ENCODE data around the gene BTBD17.

DNA sequence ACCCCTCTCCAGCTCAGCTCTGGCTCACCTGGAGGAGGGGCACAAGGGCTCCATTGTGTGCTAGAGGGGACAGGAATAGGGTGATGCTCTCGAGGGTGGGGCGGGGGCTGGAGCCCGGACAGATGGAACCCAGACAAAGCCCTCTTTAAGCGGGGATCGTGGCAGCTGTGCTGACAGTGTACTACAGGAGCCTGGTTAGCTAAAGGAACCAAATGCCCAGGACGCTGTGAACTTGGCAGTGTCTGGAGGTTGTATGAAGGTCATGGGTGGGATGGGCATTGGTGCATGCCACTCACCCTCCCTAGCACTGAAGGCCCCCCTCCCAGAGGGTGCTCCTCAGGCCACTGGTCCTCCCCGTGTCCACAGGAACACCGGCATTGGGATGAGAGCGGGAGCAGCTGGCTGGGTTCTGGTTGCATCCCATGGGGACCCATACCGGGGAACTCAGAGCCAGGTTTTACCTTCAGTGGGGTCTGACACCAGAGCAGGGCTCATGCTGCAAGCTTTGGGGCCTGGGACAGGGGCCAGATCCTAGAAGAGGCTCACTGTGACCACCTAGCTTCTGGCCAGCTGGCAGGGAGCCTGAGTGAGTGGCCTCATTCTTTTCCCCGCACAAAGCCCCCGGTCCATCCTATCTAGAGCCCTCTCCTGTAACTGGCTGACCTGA, 23.7 kb downstream of the BTBD17 start:
- TF ChIP-seq POLR2A (IDR thresholded peaks at IDR 0.05): no peak
- TF ChIP-seq, protein P1, sequence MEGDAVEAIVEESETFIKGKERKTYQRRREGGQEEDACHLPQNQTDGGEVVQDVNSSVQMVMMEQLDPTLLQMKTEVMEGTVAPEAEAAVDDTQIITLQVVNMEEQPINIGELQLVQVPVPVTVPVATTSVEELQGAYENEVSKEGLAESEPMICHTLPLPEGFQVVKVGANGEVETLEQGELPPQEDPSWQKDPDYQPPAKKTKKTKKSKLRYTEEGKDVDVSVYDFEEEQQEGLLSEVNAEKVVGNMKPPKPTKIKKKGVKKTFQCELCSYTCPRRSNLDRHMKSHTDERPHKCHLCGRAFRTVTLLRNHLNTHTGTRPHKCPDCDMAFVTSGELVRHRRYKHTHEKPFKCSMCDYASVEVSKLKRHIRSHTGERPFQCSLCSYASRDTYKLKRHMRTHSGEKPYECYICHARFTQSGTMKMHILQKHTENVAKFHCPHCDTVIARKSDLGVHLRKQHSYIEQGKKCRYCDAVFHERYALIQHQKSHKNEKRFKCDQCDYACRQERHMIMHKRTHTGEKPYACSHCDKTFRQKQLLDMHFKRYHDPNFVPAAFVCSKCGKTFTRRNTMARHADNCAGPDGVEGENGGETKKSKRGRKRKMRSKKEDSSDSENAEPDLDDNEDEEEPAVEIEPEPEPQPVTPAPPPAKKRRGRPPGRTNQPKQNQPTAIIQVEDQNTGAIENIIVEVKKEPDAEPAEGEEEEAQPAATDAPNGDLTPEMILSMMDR (IDR thresholded peaks at IDR 0.05): no peak

Measured in body of pancreas (tissue), 4 donors.